NCI-H2227 (cell line): ENCODE data around the gene CKAP5.
"Not testable (repeated sequence)": the region's sequence is repeated elsewhere in the genome, so short reads cannot be mapped to it uniquely, and the experiment has no call there.

Experiments
- DNase-seq: peaks from one replicate; lab custom pipeline; 2025; ENCODE audit not compliant: unreplicated experiment; lab: John Stamatoyannopoulos, UW

Gene CKAP5

DNA sequence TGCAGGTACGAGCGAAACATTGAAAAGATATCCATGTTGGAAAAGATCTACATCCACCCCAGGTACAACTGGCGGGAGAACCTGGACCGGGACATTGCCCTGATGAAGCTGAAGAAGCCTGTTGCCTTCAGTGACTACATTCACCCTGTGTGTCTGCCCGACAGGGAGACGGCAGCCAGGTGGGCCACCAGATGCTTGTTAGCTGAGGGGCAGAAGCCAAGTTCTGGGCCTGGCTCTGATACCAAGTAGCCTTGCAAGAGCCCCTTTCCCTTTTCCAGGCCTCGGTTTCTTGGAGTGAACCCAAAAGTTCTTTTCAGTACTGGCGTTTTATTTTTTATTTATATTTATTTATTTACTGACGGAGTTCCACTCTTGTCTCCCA, 117.4 kb downstream of the CKAP5 start:
- no peak for DNase-seq

DNA sequence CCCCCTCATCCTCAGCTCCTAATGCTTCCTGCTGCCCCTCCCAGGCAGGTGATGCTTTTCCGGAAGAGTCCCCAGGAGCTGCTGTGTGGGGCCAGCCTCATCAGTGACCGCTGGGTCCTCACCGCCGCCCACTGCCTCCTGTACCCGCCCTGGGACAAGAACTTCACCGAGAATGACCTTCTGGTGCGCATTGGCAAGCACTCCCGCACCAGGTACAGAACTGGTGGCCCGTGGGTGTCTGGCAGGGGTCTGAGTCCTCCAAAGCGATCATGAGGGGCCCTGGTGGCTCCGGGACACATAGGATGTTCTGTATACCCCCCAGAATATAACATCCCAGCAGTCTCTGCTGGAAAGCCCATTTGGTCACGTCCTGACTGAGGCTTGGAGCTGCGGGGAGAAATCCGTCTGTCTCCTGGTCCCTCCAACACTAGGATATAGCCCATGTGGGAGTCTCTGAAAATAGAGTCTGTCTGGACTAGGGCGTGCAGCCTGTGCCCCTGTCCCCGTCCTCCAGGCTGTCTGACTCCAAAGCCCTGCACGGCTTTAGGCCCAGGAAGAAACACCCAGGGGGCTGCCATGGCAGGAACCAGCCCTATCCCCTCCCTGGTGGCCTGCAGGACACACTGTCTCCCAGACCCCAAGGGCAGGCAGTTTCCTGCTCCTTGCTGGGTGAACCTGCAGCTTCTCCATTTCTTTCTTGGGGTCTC, 118.0 kb downstream of the CKAP5 start:
- no peak for DNase-seq

DNA sequence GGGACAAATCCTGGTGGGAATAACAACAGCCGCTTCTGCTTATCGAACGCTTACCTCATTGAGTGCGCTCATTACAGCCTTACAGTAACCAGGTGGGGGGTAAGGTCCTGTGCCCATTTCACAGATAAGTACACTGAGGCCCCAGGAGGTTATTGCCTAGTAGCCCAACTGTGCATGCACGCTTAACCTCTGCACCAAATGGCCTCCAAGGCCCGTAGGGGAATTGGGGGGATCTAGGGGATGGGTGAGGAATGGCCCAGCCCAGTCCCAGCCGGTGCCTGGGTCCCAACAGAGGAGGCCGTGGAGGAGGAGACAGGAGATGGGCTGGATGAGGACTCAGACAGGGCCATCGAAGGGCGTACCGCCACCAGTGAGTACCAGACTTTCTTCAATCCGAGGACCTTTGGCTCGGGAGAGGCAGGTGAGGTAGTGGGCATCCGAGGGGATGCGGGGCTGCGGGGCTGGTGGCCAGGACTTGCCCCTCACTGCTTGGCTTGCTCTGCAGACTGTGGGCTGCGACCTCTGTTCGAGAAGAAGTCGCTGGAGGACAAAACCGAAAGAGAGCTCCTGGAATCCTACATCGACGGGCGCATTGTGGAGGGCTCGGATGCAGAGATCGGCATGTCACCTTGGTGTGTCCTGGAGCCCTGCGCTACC, 119.7 kb downstream of the CKAP5 start:
- no peak for DNase-seq

DNA sequence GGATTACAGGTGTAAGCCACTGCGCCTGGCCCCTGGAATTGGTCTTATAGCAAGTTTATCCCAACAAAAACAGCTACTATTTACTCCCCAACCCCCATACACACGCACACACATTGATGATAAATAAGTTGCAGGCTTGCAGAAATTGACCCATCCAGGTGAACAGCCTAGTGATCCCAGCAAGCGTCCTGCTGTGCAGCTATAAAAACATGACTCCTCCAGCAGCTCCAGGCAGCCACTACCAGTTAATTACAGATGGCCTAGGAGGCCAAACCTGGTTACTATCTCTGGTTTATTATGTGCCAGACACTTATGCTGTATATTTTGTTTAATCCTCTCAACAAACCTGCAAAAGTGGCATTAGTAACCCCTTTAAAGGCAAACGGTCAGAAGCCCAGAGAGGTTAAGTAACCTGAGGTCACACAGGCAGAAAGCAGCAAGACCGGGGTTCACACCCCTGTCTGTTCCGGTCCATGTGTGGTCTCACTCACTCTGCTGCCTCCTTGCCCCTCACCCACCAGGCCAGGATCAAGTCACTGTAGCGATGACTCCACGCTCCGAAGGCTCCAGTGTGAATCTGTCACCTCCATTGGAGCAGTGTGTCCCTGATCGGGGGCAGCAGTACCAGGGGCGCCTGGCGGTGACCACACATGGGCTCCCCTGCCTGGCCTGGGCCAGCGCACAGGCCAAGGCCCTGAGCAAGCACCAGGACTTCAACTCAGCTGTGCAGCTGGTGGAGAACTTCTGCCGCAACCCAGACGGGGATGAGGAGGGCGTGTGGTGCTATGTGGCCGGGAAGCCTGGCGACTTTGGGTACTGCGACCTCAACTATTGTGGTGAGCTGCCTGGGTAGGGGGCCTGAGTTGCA, 120.5 kb downstream of the CKAP5 start:
- peak; percentile 17 for DNase-seq

DNA sequence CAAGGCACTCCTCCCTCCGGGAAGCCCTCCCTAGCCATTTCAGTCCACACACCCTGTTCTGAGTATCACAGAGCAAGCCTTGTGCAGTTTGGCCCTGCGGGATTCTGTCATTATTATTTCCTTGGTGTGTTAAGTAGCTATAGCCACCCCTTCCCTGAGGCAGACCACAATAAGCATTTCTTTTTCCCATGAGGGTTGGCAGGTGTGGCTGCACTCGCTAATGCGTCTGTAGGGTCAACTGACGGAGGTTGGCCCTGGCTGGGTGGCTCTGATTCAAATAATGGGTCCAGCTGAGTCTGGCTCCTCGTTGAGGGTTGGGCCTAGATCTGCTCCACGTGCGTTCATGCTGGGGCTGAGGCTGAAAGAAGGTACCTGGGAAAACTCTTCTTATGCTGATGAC, 122.0 kb downstream of the CKAP5 start:
- peak; percentile 50 for DNase-seq

DNA sequence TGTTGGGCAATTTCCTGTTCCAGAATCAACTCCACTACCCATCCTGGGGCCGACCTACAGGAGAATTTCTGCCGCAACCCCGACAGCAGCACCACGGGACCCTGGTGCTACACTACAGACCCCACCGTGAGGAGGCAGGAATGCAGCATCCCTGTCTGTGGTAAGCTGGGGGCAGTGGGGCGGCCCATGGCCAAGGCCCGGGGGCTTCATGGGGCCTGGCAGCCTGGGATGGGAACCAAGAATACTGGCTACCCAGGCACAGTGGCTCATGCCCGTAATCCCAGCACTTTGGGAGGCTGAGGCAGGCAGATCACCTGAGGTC, 122.8 kb downstream of the CKAP5 start:
- DNase-seq: no peak

DNA sequence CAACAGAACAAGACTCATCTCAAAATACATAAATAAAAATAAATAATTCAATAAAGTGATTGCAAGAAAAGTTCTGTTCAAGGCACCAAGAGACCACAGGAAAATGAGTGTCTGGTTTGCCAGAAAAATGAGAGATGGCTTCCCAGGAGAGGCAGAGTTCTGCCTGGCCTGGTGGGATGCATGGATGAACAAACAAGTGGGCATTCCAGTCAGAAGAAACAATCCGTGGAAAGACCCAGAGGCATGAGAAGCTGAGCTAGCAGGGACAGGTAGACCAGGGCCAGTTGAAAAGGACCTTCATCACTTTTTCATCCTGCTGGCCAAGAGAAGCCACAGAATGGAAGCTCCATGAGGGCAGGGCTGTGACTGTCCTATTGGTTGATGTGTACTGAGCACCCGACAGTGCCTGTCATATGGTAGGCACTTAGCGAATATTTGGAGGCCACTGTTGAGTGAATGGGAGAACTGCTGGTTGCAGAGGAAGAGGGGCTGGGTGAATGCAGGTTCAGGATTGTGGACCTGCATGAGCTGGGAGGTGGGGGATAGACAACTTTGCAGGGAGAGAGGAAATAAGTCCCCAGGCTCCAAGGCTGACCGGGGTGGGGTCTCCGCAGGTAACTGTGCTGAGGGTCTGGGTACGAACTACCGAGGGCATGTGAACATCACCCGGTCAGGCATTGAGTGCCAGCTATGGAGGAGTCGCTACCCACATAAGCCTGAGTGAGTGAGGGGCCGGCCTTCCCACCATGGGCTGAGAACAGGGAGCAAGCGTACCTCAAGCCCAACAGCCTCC, 123.3 kb downstream of the CKAP5 start:
- no peak for DNase-seq

DNA sequence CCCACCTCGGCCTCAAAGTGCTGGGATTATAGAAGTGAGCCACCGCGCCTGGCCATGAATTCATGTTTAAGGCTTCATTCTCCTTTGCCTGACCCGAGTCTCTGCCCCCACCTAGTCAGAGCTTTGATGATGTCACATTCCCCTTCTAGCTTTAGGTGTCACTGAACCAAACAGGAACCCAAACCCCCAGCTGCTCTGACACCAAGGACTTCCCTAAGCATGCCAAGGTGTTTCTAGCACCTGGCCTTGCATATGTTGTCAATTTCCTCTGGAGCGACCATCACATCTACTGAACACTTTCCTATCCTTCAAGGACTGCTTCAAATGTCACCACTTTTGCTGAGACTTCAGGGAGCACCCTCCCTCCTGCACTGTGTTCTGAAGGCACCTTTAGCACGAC, 124.8 kb downstream of the CKAP5 start:
- DNase-seq: no peak

DNA sequence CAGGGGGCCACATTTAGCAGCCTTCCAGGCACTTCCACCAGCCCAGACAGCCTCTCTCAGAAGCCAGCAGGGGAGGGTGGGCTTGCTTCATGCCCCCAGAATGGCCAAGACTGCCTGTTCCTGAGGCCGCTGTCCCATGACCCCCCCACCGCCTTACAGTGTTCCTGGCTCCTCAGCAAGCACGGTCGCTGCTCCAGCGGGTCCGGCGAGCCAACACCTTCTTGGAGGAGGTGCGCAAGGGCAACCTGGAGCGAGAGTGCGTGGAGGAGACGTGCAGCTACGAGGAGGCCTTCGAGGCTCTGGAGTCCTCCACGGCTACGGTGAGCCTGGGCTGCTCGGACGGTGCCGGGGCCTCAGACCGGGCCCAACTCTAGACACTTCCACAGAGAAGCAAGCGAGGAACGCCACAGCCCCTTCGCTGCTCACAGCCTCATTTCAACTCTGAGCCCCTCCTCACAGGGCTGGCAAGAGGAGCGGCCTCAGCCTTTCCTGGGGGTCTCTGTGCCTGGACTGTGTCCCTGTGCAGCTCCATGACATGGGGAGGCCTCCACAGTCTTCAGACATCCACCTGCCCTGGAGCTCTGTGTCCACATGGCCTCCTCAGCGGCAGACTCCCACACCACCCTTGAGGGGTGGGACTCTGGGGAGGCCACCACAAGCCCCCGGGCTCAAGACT, 126.4 kb downstream of the CKAP5 start:
- DNase-seq: no peak

DNA sequence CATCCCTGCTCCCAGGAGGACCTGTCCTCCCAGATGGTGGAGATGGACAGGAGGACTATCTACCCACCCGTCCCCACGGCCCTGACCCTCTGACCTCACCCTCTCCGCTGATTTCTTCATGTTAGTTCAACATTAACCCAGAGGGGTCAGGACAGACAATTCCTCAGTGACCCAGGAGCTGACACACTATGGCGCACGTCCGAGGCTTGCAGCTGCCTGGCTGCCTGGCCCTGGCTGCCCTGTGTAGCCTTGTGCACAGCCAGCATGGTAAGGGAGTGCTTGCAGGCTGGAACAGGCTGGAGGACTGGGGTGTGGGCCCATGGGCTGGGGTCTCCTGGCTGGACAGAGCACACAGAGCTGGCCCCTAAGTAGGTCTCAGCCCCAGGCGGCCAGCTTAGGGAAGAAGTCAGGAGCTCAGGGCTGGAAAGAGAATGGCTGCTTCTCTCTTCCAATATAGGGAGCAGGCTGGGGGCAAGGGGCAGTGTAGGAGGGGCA, 127.0 kb downstream of the CKAP5 start, which contains the start of gene F2:
F2 (plus strand) TSS at position 166 of the 495 bp plus-strand sequence; CDS start at position 189, 23 bp downstream.
- no peak for DNase-seq

DNA sequence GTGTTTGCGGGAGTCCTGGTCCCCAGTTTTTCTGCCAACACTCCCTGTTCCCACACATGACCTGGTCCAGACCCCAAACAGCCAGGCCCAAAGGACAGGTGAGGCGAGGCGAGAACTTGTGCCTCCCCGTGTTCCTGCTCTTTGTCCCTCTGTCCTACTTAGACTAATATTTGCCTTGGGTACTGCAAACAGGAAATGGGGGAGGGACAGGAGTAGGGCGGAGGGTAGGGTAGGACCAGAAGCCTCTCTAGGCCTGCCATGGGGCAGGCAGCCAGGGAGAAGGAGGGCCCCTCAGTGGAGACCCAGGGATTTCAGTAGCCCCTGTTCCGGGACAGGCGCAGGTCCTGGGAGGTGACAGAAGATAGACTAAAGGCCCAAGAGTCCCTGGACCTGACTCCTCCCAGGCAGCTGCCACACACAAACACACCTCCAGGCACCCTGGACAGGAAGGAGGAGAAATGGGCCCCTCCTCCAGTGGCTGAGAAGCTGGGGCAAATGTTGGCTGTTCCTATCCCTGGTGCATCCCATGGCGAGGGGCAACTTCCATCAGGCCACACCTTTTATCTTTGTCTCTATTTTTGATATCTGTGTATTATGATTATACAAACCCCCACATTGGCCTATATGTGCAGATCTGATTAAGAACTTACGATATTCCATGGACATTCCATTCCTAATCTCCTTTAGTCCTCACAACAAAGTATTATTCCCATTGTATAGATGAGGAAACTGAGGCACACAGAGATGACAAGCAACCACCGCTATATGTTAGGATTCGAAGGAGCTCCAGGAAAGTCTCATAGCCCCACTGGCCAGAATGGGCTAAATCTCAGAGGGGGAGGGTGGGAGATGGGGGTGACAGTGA, 127.7 kb downstream of the CKAP5 start:
- DNase-seq: no peak

DNA sequence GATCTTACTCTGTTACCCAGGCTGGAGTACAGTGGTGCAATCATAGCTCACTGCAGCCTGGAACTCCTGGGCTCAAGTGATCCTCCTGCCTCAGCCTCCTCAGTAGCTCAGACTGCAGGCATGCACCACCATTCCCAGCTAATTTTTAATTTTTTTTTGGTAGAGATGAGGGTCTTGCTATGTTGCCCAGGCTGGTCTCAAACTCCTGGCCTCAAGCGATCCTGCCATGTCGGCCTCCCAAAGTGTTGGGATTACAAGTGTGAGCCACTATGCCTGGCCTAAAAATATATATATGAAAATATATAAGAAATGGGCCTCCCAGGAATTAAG, 128.3 kb downstream of the CKAP5 start:
- not testable (repeated sequence) for DNase-seq

DNA sequence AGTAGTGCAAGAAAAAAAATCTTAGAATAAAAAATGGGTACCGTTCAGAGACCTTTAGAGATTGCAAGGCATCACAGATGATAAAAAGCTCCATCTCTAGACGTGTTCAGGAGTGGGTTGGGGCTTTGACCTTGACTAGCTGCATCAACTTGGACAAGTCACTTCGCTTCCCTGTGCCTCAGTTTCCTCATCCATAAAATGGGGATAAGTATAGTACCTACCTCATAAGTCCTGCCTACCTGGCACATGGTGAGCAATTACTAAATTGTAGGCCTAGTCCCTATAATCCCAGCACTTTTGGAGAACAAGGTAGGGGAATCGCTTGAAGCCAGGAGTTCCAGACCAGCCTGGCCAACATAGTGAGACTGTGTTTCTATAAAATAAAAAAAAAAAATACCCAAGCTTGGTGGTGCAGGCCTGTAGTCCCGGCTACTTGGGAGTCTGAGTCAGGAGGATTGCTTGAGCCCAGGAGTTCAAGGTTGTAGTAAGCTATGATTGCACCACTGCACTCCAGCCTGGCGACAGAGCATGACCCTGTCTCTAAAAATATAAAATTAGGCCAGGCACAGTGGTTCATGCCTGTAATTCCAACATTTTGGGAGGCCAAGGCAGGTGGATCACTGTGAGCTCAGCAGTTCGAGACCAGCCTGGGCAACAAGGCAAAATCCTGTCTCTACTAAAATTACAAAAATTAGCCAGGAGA, 133.1 kb downstream of the CKAP5 start:
- DNase-seq: no peak

DNA sequence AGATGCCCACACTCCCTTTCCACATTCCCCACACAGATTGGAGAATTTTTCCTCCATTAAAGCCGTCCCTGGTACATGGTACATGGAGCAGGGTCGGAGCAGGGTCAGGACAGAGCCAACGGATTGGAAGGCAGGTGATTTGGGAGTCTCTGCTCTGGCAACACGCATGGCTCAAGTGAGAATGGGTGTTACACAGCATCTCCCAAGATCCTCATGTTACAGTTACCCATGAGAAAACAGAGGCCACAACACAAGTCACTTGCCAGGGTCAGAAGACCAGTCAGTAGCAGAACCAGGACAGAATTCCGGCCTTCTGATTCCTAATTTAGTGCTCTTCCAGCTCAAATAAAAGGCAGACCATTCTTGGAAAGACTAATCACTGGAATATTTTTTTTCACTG, 134.8 kb downstream of the CKAP5 start:
- DNase-seq: no peak

DNA sequence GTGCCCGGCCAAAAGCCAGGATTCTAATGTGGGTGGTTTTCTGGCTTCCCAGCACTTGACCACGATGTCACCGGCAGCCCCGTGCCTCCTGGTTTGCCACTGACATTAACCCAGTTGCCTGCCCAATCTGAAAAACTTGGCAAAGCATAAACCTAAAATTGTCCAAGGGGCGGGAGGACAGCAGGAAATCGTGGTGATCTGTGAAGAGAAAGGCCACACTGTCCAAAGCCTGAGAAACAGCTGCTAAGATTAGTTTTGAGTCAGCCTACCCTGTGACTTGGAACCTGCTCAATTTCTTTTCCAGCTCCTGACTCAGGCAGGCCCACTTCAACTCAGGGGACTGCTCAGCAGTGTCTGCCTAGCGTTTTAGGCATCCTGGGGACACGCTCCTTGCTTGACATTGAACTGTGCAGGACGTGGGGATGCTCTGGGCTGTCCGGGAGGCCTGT, 135.2 kb downstream of the CKAP5 start:
- no peak for DNase-seq

DNA sequence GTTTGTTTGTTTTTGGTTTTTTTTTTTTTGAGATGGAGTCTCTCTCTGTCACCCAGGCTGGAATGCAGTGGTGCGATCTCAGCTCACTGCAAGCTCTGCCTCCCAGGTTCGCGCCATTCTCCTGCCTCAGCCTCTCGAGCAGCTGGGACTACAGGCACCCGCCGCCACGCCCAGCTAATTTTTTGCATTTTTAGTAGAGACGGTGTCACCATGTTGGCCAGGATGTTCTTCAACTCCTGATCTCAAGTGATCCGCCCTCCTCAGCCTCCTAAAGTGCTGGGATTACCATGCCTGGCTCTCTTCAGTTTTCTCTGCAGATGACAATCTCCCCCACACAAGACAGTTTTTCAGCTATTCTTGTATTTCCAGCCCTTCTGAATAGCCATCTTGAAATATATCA, 136.7 kb downstream of the CKAP5 start:
- not testable (repeated sequence) for DNase-seq

DNA sequence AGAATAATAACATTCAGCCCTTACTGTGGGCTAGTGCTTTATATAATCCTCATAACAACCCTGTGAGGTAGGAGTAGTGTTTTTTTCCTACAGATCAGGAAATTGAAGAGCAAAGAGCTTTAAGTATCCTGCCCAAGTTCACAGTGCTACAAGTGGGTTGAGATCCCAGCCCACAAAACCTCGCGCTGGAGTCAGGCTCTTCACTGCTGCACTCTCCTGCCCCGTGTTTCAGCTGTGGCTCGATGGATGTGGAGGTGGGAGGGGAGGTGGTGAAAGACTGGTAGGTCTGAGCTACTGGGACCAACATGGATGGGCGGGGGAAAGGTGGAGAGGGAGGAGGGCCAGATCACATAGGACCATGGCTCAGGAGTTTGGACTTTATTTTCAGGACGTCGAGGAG, 139.2 kb downstream of the CKAP5 start:
- no peak for DNase-seq

DNA sequence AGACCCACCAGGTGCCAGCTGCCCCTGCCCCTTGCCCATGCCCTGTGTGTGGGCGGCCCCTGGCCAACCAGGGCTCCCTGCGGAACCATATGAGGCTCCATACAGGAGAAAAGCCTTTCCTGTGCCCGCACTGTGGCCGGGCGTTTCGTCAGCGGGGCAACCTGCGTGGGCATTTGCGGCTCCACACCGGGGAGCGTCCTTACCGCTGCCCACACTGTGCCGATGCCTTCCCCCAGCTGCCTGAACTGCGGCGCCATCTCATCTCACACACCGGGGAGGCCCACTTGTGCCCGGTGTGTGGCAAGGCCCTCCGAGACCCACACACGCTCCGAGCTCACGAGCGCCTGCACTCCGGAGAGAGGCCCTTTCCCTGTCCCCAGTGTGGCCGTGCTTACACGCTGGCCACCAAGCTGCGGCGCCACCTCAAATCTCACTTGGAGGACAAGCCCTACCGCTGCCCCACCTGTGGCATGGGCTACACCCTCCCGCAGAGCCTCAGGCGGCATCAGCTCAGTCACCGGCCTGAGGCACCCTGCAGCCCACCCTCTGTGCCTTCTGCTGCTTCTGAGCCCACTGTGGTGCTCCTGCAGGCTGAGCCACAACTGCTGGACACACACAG, 140.9 kb downstream of the CKAP5 start:
- no peak for DNase-seq
